Stomach (tissue), 4 donors: ENCODE results near the gene PTPN4.

Experiments used
- CTCF ChIP-seq, 7 experiments: fragments of 450-650 bp in 4 of 7; fragments of 200-600 bp in 3 of 7; sonication (generic) in 3 of 7; IDR thresholded peaks; one replicate each; pipeline ENCODE4 v1.5.1; 2016 to 2019; ENCODE audit warnings: antibody characterized with exemption in 7 of 7, control low read depth in 2 of 7, mild to moderate bottlenecking in 1 of 7
- EP300 ChIP-seq: sonication (generic); formaldehyde crosslinking; IDR thresholded peaks from one replicate; pipeline ENCODE4 v1.6.1; 2017; ENCODE audit warnings: antibody characterized with exemption
- POLR2A ChIP-seq, 4 donors: fragments of 450-650 bp; IDR thresholded peaks; one replicate each; pipeline ENCODE4 v1.6.1; 2016; ENCODE audit warnings: antibody characterized with exemption in 4 of 4, control low read depth in 2 of 4, mild to moderate bottlenecking in 1 of 4, moderate library complexity in 1 of 4
- POLR2AphosphoS5 ChIP-seq, 3 donors: sonication (generic); formaldehyde crosslinking; IDR thresholded peaks; one replicate each; pipeline ENCODE4 v1.6.1; 2016; ENCODE audit warnings: antibody characterized with exemption in 3 of 3

DNA sequence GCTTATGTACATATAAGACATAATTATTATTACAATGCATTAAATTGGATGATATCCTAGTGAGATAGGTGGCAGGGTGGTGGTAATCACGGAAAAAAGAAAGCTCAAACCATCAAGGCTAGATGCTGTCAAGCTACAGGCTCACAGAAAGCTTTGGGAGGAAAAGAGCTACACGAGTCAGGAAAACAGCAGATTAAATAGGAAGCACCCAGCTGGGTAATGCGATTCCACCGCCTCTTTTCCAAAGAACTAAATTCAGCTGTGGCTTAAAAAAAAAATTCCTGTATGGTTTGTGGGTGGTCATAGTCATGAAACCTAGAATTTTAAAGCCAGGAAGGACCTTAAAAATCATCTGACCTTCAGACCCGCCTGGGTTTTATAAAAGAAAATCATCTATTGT lies 23.7 kb upstream of the PTPN4 start:
- TF ChIP-seq EP300 (no peak), CTCF (IDR thresholded peaks at IDR 0.05) (no peak), POLR2AphosphoS5 (IDR thresholded peaks at IDR 0.05) (no peak), POLR2A (IDR thresholded peaks at IDR 0.05) (no peak)
